H1 (cell line): Measurements from ENCODE around the gene TAF7. TPM values are rescaled to one million over a fixed set of nuclear protein-coding genes. Genes with fewer than 3 reads are reported as not detected.

Experiments used
- CTCF ChIA-PET: fragments of 300-600 bp; sonication (Branson Sonifier 250); formaldehyde crosslinking; loops from one replicate; lab custom pipeline; 2021; ENCODE audit not compliant: partially characterized antibody; lab: Charles Lee
- POLR2A ChIA-PET: fragments of 300-600 bp; sonication (Branson Sonifier 250); formaldehyde crosslinking; loops from one replicate; lab custom pipeline; 2021; ENCODE audit warnings: inconsistent platforms; ENCODE audit not compliant: partially characterized antibody; lab: Charles Lee
- DNase-seq, 2 experiments: peaks; one replicate each; pipeline versions ENCODE4 v3.0.0 to v3.0.0-alpha.2; 2010 to 2022; ENCODE audit warnings: low spot score in 2 of 2, low read depth in 1 of 2, mixed read lengths in 1 of 2
- FAIRE-seq: peaks from 2 replicates; lab custom pipeline; 2011; peaks lifted over from hg19 to GRCh38; lab: Jason Lieb, UNC
- H2AFZ ChIP-seq: 2 replicates; pipeline ENCODE4 v1.8.1; 2012; ENCODE audit warnings: low read length, inconsistent platforms
- H2AK5ac ChIP-seq: 2 replicates; pipeline ENCODE4 v1.6.1; 2013; ENCODE audit warnings: low read depth, low read length
- H2BK120ac ChIP-seq: replicated peaks from 2 replicates; pipeline ENCODE3; 2013; ENCODE audit warnings: low read depth, low read length, inconsistent platforms
- H2BK12ac ChIP-seq: 2 replicates; pipeline ENCODE4 v1.6.1; 2013; ENCODE audit warnings: low read depth, low read length
- H2BK15ac ChIP-seq: 2 replicates; pipeline ENCODE4 v1.6.1; 2013; ENCODE audit warnings: low read length
- H2BK20ac ChIP-seq: 2 replicates; pipeline ENCODE4 v1.6.1; 2013; ENCODE audit warnings: low read length
- H2BK5ac ChIP-seq: 2 replicates; pipeline ENCODE4 v1.6.1; 2013; ENCODE audit warnings: low read depth, low read length
- H3K14ac ChIP-seq: 2 replicates; pipeline ENCODE4 v1.6.1; 2013; ENCODE audit warnings: inconsistent platforms; ENCODE audit not compliant: insufficient read length
- H3K18ac ChIP-seq: 2 replicates; pipeline ENCODE4 v1.6.1; 2013; ENCODE audit warnings: low read length; ENCODE audit errors: extremely low read depth
- H3K23ac ChIP-seq: 2 replicates; pipeline ENCODE4 v1.6.1; 2013; ENCODE audit warnings: inconsistent platforms; ENCODE audit not compliant: insufficient read length
- H3K23me2 ChIP-seq: 2 replicates; pipeline ENCODE4 v1.6.1; 2013; ENCODE audit warnings: low read depth, low read length
- H3K27ac ChIP-seq: 2 replicates; pipeline ENCODE4 v1.6.1; 2011; ENCODE audit warnings: low read depth, low read length, inconsistent platforms
- H3K27me3 ChIP-seq, 4 experiments: replicated peaks in 1 of 4; 1 replicate in 1 of 4; 2 replicates in 3 of 4; pipeline versions ENCODE4 v1.6.1 to v1.8.1; 2011 to 2013; ENCODE audit warnings: low read length in 3 of 4, mild to moderate bottlenecking in 3 of 4, inconsistent platforms in 2 of 4, mixed read lengths in 2 of 4, moderate library complexity in 1 of 4; ENCODE audit not compliant: control insufficient read depth in 3 of 4, insufficient read depth in 3 of 4; ENCODE audit errors: extremely low read depth in 1 of 4
- H3K36me3 ChIP-seq, 4 experiments: 2 replicates each; pipeline versions ENCODE4 v1.6.1 to v1.8.1; 2011 to 2013; ENCODE audit warnings: mild to moderate bottlenecking in 4 of 4, low read length in 3 of 4, moderate library complexity in 2 of 4, control low read depth in 1 of 4, inconsistent platforms in 1 of 4; ENCODE audit not compliant: insufficient read depth in 4 of 4, control insufficient read depth in 2 of 4
- H3K4ac ChIP-seq: replicated peaks from 2 replicates; pipeline ENCODE3; 2013; ENCODE audit warnings: low read length, low read depth, mixed read lengths, inconsistent platforms; ENCODE audit not compliant: insufficient read length
- H3K4me1 ChIP-seq, 4 experiments: replicated peaks in 1 of 4; 1 replicate in 1 of 4; 2 replicates in 3 of 4; pipeline versions ENCODE4 v1.6.1 to v1.8.1; 2011 to 2013; ENCODE audit warnings: low read length in 3 of 4, inconsistent platforms in 2 of 4, mixed read lengths in 1 of 4; ENCODE audit not compliant: insufficient read depth in 4 of 4, control insufficient read depth in 3 of 4
- H3K4me2 ChIP-seq, 2 experiments: 2 replicates each; pipeline versions ENCODE4 v1.6.1 to v1.8.1; 2011 to 2013; ENCODE audit warnings: low read depth in 2 of 2, low read length in 2 of 2, control low read depth in 1 of 2, inconsistent platforms in 1 of 2, mild to moderate bottlenecking in 1 of 2; ENCODE audit not compliant: insufficient read depth in 1 of 2
- H3K4me3 ChIP-seq, 4 experiments: fragments of 200-600, 300-600 bp in 1 of 4; sonication (generic), shearing (Covaris generic), sonication (Bioruptor Twin) in 1 of 4; 2 replicates each; pipeline versions ENCODE4 v1.5.1 to v1.8.1; 2011 to 2016; ENCODE audit warnings: low read length in 4 of 4, low read depth in 3 of 4, control low read depth in 2 of 4, inconsistent platforms in 2 of 4, mild to moderate bottlenecking in 2 of 4, mixed read lengths in 1 of 4, moderate library complexity in 1 of 4; ENCODE audit not compliant: insufficient read depth in 2 of 4; ENCODE audit errors: extremely low read depth in 1 of 4
- H3K56ac ChIP-seq: replicated peaks from 2 replicates; pipeline ENCODE3; 2013; ENCODE audit warnings: low read depth, mild to moderate bottlenecking, mixed read lengths, low read length, inconsistent platforms; ENCODE audit not compliant: insufficient read length
- H3K79me1 ChIP-seq: 2 replicates; pipeline ENCODE4 v1.6.1; 2013; ENCODE audit warnings: low read depth, low read length, control low read depth
- H3K79me2 ChIP-seq, 2 experiments: 2 replicates each; pipeline versions ENCODE4 v1.6.1 to v1.8.1; 2012 to 2013; ENCODE audit warnings: low read length in 2 of 2, mild to moderate bottlenecking in 2 of 2, inconsistent platforms in 1 of 2; ENCODE audit not compliant: insufficient read depth in 2 of 2, control insufficient read depth in 1 of 2
- H3K9ac ChIP-seq, 4 experiments: replicated peaks in 1 of 4; 1 replicate in 1 of 4; 2 replicates in 3 of 4; pipeline versions ENCODE4 v1.6.1 to v1.8.1; 2011 to 2013; ENCODE audit warnings: low read depth in 3 of 4, low read length in 3 of 4, control low read depth in 2 of 4, mild to moderate bottlenecking in 2 of 4, moderate library complexity in 2 of 4, inconsistent platforms in 1 of 4; ENCODE audit errors: extremely low read depth in 1 of 4
- H3K9me3 ChIP-seq, 2 experiments: 2 replicates each; pipeline versions ENCODE4 v1.6.1 to v1.8.1; 2012 to 2013; ENCODE audit warnings: mild to moderate bottlenecking in 2 of 2, moderate library complexity in 2 of 2, control low read depth in 1 of 2, inconsistent platforms in 1 of 2, low read depth in 1 of 2, low read length in 1 of 2, mixed read lengths in 1 of 2; ENCODE audit not compliant: insufficient read depth in 2 of 2
- H4K20me1 ChIP-seq, 2 experiments: replicated peaks in 1 of 2; 2 replicates each; pipeline versions ENCODE3 to v1.8.1; 2011 to 2013; ENCODE audit warnings: inconsistent platforms in 2 of 2, low read length in 2 of 2, mild to moderate bottlenecking in 1 of 2; ENCODE audit not compliant: insufficient read depth in 2 of 2, control insufficient read depth in 1 of 2
- H4K5ac ChIP-seq: 2 replicates; pipeline ENCODE4 v1.6.1; 2013; ENCODE audit warnings: low read length, low read depth, mixed read lengths, inconsistent platforms; ENCODE audit not compliant: insufficient read length
- H4K8ac ChIP-seq: 2 replicates; pipeline ENCODE4 v1.8.0; 2013; ENCODE audit warnings: mild to moderate bottlenecking, moderate library complexity, low read length, inconsistent platforms; ENCODE audit not compliant: insufficient read depth; ENCODE audit errors: extremely low read depth
- H4K91ac ChIP-seq: replicated peaks from 2 replicates; pipeline ENCODE3; 2013; ENCODE audit warnings: low read length, mixed read lengths, inconsistent platforms; ENCODE audit not compliant: insufficient read length
- BACH1 ChIP-seq: IDR thresholded peaks from 2 replicates; pipeline ENCODE4 v1.6.1; 2012; ENCODE audit warnings: low read length, improper control_type of control experiment
- CBX8 ChIP-seq: fragments of 300-800, 300-1000 bp; sonication (generic); IDR thresholded peaks from 2 replicates; pipeline ENCODE4 v1.7.1; 2016; ENCODE audit warnings: low read depth, low read length, borderline replicate concordance
- EP300 ChIP-seq, 2 experiments: IDR thresholded peaks; 1 replicate in 1 of 2; 2 replicates in 1 of 2; pipeline ENCODE4 v1.6.1; 2011 to 2012; ENCODE audit warnings: low read depth in 2 of 2, low read length in 2 of 2, mild to moderate bottlenecking in 2 of 2, borderline replicate concordance in 1 of 2, inconsistent platforms in 1 of 2, moderate library complexity in 1 of 2
- EZH2 ChIP-seq: fragments of 200-600 bp; sonication (generic); IDR thresholded peaks from 2 replicates; pipeline ENCODE4 v1.7.1; 2012; ENCODE audit warnings: low read depth, mild to moderate bottlenecking, moderate library complexity, low read length, inconsistent platforms; ENCODE audit not compliant: severe bottlenecking
- JUN ChIP-seq: IDR thresholded peaks from 2 replicates; pipeline ENCODE4 v1.6.1; 2011; ENCODE audit warnings: low read depth, mild to moderate bottlenecking, improper control_type of control experiment, low read length
- JUND ChIP-seq: IDR thresholded peaks from 2 replicates; pipeline ENCODE4 v1.6.1; 2011; ENCODE audit warnings: mild to moderate bottlenecking, improper control_type of control experiment, low read length
- KDM5A ChIP-seq: fragments of 200-600 bp; IDR thresholded peaks from 2 replicates; pipeline ENCODE4 v1.7.1; 2012; ENCODE audit warnings: mild to moderate bottlenecking, low read length, inconsistent platforms, mixed read lengths
- MAFK ChIP-seq: IDR thresholded peaks from 2 replicates; pipeline ENCODE4 v1.6.1; 2012; ENCODE audit warnings: low read depth, mild to moderate bottlenecking, improper control_type of control experiment, low read length
- MAX ChIP-seq: IDR thresholded peaks from 2 replicates; pipeline ENCODE4 v1.6.1; 2012; ENCODE audit warnings: inconsistent platforms
- NANOG ChIP-seq: IDR thresholded peaks from 2 replicates; pipeline ENCODE4 v1.6.1; 2011; ENCODE audit warnings: low read length, low read depth, mild to moderate bottlenecking, inconsistent platforms; ENCODE audit not compliant: insufficient read depth, poor library complexity, severe bottlenecking
- PHF8 ChIP-seq: fragments of 200-600 bp; sonication (generic); conservative IDR thresholded peaks from 2 replicates; pipeline ENCODE4 v1.7.1; 2012; ENCODE audit warnings: low read depth, mild to moderate bottlenecking, inconsistent platforms, low read length, moderate library complexity
- POLR2AphosphoS5 ChIP-seq: IDR thresholded peaks from 2 replicates; pipeline ENCODE4 v1.6.1; 2011; ENCODE audit warnings: low read depth, low read length
- RFX5 ChIP-seq: IDR thresholded peaks from 2 replicates; pipeline ENCODE4 v1.6.1; 2011; ENCODE audit warnings: low read depth, low read length, improper control_type of control experiment, borderline replicate concordance
- RXRA ChIP-seq: IDR thresholded peaks from 2 replicates; pipeline ENCODE4 v1.6.1; 2011; ENCODE audit warnings: low read depth, mild to moderate bottlenecking, low read length, moderate library complexity; ENCODE audit not compliant: insufficient read depth
- SP1 ChIP-seq: IDR thresholded peaks from 2 replicates; pipeline ENCODE4 v1.6.1; 2011; ENCODE audit warnings: low read depth, low read length
- WGBS, 2 experiments: shearing (Covaris generic) in 1 of 2; methylation state at CpG; one replicate each; pipeline versions ENCODE4 v1.1.6 to v1.1.7; 2013 to 2015; ENCODE audit warnings: low lambda C conversion rate in 2 of 2, mixed read lengths in 2 of 2, inconsistent platforms in 1 of 2, low coverage in 1 of 2, missing lambda C conversion rate in 1 of 2; ENCODE audit not compliant: insufficient replicate concordance in 2 of 2, insufficient coverage in 1 of 2, insufficient read length in 1 of 2; ENCODE audit errors: extremely low coverage in 1 of 2, missing lambda C conversion rate in 1 of 2; 5-methylcytosine and 5-hydroxymethylcytosine counted together
- polyA plus RNA-seq, 7 experiments: library from polyadenylated mRNA; depleted of rRNA in 3 of 7; stranded (reverse) in 5 of 7; unstranded in 2 of 7; fragments of >200 nt in 5 of 7; fragments of 200-250 nt in 2 of 7; gene quantifications; 1 replicate in 5 of 7; 2 replicates in 1 of 7; 4 replicates in 1 of 7; pipeline versions ENCODE4 v1.2.1 to v1.2.3, GENCODE V29; 2011 to 2013; ENCODE audit warnings: missing spikeins in 2 of 7, mixed read lengths in 2 of 7
- total RNA-seq: library from RNA; stranded (reverse); fragmentation: NEBNext Ultra II Directional; extraction: Animal tissue kit (Norgen Biotek cat#: 25700); gene quantifications from 2 replicates; pipeline ENCODE4 v1.2.1, GENCODE V29; 2021

The TAF7 gene
- total and polyA plus RNA-seq, 2 of the 8 experiments (the other 6 are each of a cell fraction or from before 2014, with no cell fraction given), result 29.8 to 101 TPM

- Histone ChIP-seq H3K9me3 (peaks cover 49 to 72% of the 10 kb centered on the region in 2 experiments), H3K14ac (no peak overlapping the region), H4K8ac (no peak overlapping the region), H2BK5ac (no peak overlapping the region), H3K4ac (no peak overlapping the region), H3K23me2 (no peaks in the 10 kb centered on the region), H3K23ac (no peak overlapping the region), H3K27ac (no peak overlapping the region), H4K20me1 (no peaks in the 10 kb centered on the region), H3K4me3 (no peak overlapping the region), H3K4me1 (no peaks in the 10 kb centered on the region), H2AFZ (no peak overlapping the region), H2BK20ac (no peak overlapping the region), H3K4me2 (no peak overlapping the region), H3K36me3 (peaks cover 0 to 3% (median 0%) of the 10 kb centered on the region in 4 experiments; a peak in 2 of 8 replicates), H3K18ac (no peak overlapping the region), H2BK120ac (no peak overlapping the region), H3K79me2 (no peaks in the 10 kb centered on the region), H2AK5ac (no peak overlapping the region), H2BK15ac (no peak overlapping the region), H3K56ac (no peak overlapping the region), H3K79me1 (no peaks in the 10 kb centered on the region), H3K27me3 (no peaks in the 10 kb centered on the region), H4K91ac (no peak overlapping the region), H2BK12ac (no peak overlapping the region), H3K9ac (no peak overlapping the region), H4K5ac (no peak overlapping the region)
- FAIRE-seq (no peak), DNase-seq (no peak)
- ChIA-PET POLR2A (no interaction called here), CTCF (no interaction called here)
- WGBS, 2 experiments, result 97% methylated on average over 4 of the region's 4 CpGs; no CpG with 5 or more reads in 1 of the 2 experiments
- no peak for TF ChIP-seq RFX5
- TF ChIP-seq MAX, result no peak
- no peak for TF ChIP-seq KDM5A
- no peak for TF ChIP-seq EP300 (IDR thresholded peaks at IDR 0.05; ENCODE audit: borderline replicate concordance in 1 of 2, low read depth in 2 of 2, low read length in 2 of 2)
- no peak for TF ChIP-seq NANOG
- TF ChIP-seq JUN, result no peak
- no peak for TF ChIP-seq RXRA
- TF ChIP-seq JUND, result no peak
- 0 out of 2 replicates have a peak, but pooled peaks have one; percentile 19 for TF ChIP-seq MAFK
- no peak for TF ChIP-seq POLR2AphosphoS5
- TF ChIP-seq CBX8, result no peak
- peak; percentile 54; the same call in 1 of the 2 replicates for TF ChIP-seq BACH1
- TF ChIP-seq EZH2, result no peak
- no peak for TF ChIP-seq SP1
- no peak for TF ChIP-seq PHF8
Observed at GRCh38 chr5:141269195-141269594, 51.4 kb downstream of the TAF7 start.
